ENCODE results near the gene MFSD6. TPM values are rescaled to one million over a fixed set of nuclear protein-coding genes. Genes with fewer than 3 reads are reported as not detected.

MFSD6 gene
- total RNA-seq, 1 experiment from 2014 or later, result 4.7 TPM

DNA sequence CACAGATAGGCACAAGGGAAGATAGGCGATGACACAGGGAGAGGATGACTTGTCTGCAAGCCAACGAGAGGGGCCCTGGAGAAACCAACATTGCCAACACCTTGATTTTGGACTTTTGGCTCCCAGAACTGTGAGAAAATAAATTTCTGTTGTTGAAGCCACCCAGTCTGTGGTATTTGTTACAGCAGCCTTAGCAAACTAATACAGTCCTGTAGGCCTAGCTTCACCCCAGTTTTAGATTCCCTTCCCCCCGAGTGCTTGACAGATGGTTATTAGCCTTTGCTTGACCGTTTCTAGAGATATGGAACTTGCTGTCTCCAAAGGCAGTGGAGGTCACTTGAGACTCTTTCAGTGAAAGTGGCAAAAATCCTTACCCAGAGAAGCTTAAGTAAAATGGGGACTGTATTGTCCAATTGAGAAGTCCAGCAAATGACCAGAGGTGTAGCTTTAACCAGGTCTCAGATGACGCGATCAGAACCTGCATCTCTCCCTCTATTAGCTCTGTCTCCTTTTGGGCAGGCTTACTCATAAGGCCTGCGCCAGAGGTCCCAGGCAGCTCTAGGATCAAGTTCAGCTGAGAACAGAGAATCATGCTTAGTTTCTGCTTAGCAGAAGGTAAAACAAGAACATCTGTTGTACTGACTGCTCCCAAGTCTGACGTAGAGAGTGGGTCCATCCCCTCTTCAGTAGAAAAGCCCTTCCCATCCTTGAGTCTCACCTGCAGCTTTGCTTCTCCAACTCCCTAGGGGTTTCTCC is 50.4 kb downstream of the MFSD6 start:
- ChIA-PET POLR2A (no interaction called here), CTCF (no interaction called here)
- DNase-seq (ENCODE audit: low spot score) (no peak), ATAC-seq (no peak)
- H3K4me1 Mint-ChIP-seq, result no peaks in the 10 kb centered on the region
- H3K27ac Mint-ChIP-seq, result no peak overlapping the region
- TF ChIP-seq, protein P1, sequence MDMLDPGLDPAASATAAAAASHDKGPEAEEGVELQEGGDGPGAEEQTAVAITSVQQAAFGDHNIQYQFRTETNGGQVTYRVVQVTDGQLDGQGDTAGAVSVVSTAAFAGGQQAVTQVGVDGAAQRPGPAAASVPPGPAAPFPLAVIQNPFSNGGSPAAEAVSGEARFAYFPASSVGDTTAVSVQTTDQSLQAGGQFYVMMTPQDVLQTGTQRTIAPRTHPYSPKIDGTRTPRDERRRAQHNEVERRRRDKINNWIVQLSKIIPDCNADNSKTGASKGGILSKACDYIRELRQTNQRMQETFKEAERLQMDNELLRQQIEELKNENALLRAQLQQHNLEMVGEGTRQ (CRISPR knock-in tag; IDR thresholded peaks at IDR 0.05), result no peak
- no peak for TF ChIP-seq MLX (CRISPR knock-in tag; IDR thresholded peaks at IDR 0.05)
- H3K27me3 Mint-ChIP-seq (ENCODE audit: low read depth), result no peaks in the 10 kb centered on the region; the same call in 1 of the 2 replicates
- no peaks in the 10 kb centered on the region for H3K36me3 Mint-ChIP-seq
- no peak overlapping the region for H3K4me3 Mint-ChIP-seq
- H3K9me3 Mint-ChIP-seq, result no peaks in the 10 kb centered on the region

DNA sequence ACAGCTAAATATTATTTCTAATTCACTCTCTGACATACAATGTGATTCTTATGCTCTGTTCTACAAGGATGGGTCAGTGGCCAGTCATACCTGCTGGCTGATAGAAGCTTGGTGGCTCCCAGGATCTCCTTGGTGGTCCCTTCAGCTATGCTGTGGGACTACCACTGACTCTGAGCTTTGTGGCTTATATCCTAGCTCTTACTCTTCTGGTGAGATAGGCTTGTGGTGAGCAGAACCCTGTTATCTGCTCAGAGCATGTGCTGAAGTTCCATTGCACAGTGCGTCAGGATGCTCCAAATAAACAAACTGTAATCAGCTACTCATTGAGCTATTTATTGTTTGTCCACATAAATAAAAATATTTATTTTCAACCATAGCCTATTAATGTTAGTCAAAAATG is 51.7 kb downstream of the MFSD6 start:
- no peak for TF ChIP-seq MXD4 (CRISPR knock-in tag; IDR thresholded peaks at IDR 0.05; ENCODE audit: borderline replicate concordance)
- TF ChIP-seq, protein P2, sequence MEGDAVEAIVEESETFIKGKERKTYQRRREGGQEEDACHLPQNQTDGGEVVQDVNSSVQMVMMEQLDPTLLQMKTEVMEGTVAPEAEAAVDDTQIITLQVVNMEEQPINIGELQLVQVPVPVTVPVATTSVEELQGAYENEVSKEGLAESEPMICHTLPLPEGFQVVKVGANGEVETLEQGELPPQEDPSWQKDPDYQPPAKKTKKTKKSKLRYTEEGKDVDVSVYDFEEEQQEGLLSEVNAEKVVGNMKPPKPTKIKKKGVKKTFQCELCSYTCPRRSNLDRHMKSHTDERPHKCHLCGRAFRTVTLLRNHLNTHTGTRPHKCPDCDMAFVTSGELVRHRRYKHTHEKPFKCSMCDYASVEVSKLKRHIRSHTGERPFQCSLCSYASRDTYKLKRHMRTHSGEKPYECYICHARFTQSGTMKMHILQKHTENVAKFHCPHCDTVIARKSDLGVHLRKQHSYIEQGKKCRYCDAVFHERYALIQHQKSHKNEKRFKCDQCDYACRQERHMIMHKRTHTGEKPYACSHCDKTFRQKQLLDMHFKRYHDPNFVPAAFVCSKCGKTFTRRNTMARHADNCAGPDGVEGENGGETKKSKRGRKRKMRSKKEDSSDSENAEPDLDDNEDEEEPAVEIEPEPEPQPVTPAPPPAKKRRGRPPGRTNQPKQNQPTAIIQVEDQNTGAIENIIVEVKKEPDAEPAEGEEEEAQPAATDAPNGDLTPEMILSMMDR (IDR thresholded peaks at IDR 0.05), result no peak
- TF ChIP-seq GRHL2 (CRISPR knock-in tag; IDR thresholded peaks at IDR 0.05; ENCODE audit: insufficient replicate concordance, severe bottlenecking), result no peak
- TF ChIP-seq, protein P3, sequence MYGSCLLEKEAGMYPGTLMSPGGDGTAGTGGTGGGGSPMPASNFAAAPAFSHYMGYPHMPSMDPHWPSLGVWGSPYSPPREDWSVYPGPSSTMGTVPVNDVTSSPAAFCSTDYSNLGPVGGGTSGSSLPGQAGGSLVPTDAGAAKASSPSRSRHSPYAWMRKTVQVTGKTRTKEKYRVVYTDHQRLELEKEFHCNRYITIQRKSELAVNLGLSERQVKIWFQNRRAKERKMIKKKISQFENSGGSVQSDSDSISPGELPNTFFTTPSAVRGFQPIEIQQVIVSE (CRISPR knock-in tag; IDR thresholded peaks at IDR 0.05; ENCODE audit: borderline replicate concordance), result no peak
- TF ChIP-seq, protein P4, sequence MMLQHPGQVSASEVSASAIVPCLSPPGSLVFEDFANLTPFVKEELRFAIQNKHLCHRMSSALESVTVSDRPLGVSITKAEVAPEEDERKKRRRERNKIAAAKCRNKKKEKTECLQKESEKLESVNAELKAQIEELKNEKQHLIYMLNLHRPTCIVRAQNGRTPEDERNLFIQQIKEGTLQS (CRISPR knock-in tag; conservative IDR thresholded peaks at IDR 0.05), result no peak
- no peak for TF ChIP-seq ZNF263 (CRISPR knock-in tag; IDR thresholded peaks at IDR 0.05; ENCODE audit: low read depth)
- TF ChIP-seq, protein P5, sequence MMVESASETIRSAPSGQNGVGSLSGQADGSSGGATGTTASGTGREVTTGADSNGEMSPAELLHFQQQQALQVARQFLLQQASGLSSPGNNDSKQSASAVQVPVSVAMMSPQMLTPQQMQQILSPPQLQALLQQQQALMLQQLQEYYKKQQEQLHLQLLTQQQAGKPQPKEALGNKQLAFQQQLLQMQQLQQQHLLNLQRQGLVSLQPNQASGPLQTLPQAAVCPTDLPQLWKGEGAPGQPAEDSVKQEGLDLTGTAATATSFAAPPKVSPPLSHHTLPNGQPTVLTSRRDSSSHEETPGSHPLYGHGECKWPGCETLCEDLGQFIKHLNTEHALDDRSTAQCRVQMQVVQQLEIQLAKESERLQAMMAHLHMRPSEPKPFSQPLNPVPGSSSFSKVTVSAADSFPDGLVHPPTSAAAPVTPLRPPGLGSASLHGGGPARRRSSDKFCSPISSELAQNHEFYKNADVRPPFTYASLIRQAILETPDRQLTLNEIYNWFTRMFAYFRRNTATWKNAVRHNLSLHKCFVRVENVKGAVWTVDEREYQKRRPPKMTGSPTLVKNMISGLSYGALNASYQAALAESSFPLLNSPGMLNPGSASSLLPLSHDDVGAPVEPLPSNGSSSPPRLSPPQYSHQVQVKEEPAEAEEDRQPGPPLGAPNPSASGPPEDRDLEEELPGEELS (CRISPR knock-in tag; IDR thresholded peaks at IDR 0.05), result no peak
- TF ChIP-seq, protein P6, sequence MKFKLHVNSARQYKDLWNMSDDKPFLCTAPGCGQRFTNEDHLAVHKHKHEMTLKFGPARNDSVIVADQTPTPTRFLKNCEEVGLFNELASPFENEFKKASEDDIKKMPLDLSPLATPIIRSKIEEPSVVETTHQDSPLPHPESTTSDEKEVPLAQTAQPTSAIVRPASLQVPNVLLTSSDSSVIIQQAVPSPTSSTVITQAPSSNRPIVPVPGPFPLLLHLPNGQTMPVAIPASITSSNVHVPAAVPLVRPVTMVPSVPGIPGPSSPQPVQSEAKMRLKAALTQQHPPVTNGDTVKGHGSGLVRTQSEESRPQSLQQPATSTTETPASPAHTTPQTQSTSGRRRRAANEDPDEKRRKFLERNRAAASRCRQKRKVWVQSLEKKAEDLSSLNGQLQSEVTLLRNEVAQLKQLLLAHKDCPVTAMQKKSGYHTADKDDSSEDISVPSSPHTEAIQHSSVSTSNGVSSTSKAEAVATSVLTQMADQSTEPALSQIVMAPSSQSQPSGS (CRISPR knock-in tag; IDR thresholded peaks at IDR 0.05; ENCODE audit: borderline replicate concordance, low read depth), result no peak
- TF ChIP-seq, protein P7, sequence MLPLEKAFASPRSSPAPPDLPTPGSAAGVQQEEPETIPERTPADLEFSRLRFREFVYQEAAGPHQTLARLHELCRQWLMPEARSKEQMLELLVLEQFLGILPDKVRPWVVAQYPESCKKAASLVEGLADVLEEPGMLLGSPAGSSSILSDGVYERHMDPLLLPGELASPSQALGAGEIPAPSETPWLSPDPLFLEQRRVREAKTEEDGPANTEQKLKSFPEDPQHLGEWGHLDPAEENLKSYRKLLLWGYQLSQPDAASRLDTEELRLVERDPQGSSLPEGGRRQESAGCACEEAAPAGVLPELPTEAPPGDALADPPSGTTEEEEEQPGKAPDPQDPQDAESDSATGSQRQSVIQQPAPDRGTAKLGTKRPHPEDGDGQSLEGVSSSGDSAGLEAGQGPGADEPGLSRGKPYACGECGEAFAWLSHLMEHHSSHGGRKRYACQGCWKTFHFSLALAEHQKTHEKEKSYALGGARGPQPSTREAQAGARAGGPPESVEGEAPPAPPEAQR (CRISPR knock-in tag; IDR thresholded peaks at IDR 0.05), result no peak
- TF ChIP-seq CREM (CRISPR knock-in tag; IDR thresholded peaks at IDR 0.05), result no peak
- TF ChIP-seq TEAD1 (CRISPR knock-in tag; IDR thresholded peaks at IDR 0.05), result no peak
- Mint-ChIP-seq H3K9me3 (no peaks in the 10 kb centered on the region), H3K36me3 (no peaks in the 10 kb centered on the region), H3K27me3 (ENCODE audit: low read depth) (no peaks in the 10 kb centered on the region; the same call in 1 of the 2 replicates), H3K4me1 (no peaks in the 10 kb centered on the region), H3K4me3 (no peak overlapping the region), H3K27ac (no peak overlapping the region)
- DNase-seq (ENCODE audit: low spot score) (no peak), ATAC-seq (no peak)
- ChIA-PET CTCF (no interaction called here), POLR2A (no interaction called here)
